Measurements from ENCODE around the gene C4B. TPM values are rescaled to one million over a fixed set of nuclear protein-coding genes. Genes with fewer than 3 reads are reported as not detected.
"Not testable (repeated sequence)": the region's sequence is repeated elsewhere in the genome, so short reads cannot be mapped to it uniquely, and the experiment has no call there.

Gene C4B
- total and polyA plus RNA-seq, 2 experiments from 2014 or later = 0.57 TPM; not detected in 1

GRCh38 chr6:31994421-31994820 is 20.2 kb upstream of the C4B start:
- not testable (repeated sequence) for H2AFZ ChIP-seq; H3K4me3 Mint-ChIP-seq; H3K36me3 Mint-ChIP-seq (ENCODE audit: low read depth); H3K9me3 Mint-ChIP-seq; H3K27me3 Mint-ChIP-seq (ENCODE audit: insufficient read depth, low read depth, poor library complexity); H4K20me1 ChIP-seq (replicated peaks; ENCODE audit: insufficient read depth); DNase-seq (ENCODE audit: low spot score); H3K27ac ChIP-seq (ENCODE audit: low read depth); H3K36me3 ChIP-seq (ENCODE audit: insufficient read depth); H3K9me2 ChIP-seq (ENCODE audit: insufficient read depth); H3K4me2 ChIP-seq; H3K4me1 Mint-ChIP-seq; H3K27ac Mint-ChIP-seq; H3K4me3 ChIP-seq; ATAC-seq; H3K4me1 ChIP-seq (ENCODE audit: insufficient read depth); H3K27me3 ChIP-seq (ENCODE audit: insufficient read depth); H3F3A ChIP-seq (replicated peaks; ENCODE audit: low read depth); H3K79me2 ChIP-seq (replicated peaks; ENCODE audit: insufficient read depth)

GRCh38 chr6:31996385-31996784 is 18.2 kb upstream of the C4B start:
- H3K4me1 ChIP-seq (ENCODE audit: insufficient read depth); H2AFZ ChIP-seq; H3K9me3 Mint-ChIP-seq; H4K20me1 ChIP-seq (replicated peaks; ENCODE audit: insufficient read depth); H3K4me1 Mint-ChIP-seq; H3F3A ChIP-seq (replicated peaks; ENCODE audit: low read depth); H3K27me3 ChIP-seq (ENCODE audit: insufficient read depth); H3K79me2 ChIP-seq (replicated peaks; ENCODE audit: insufficient read depth); H3K9me2 ChIP-seq (ENCODE audit: insufficient read depth); H3K36me3 ChIP-seq (ENCODE audit: insufficient read depth); DNase-seq (ENCODE audit: low spot score); H3K4me3 Mint-ChIP-seq; H3K4me3 ChIP-seq; H3K27ac Mint-ChIP-seq; H3K27ac ChIP-seq (ENCODE audit: low read depth); H3K36me3 Mint-ChIP-seq (ENCODE audit: low read depth); ATAC-seq; H3K4me2 ChIP-seq; H3K27me3 Mint-ChIP-seq (ENCODE audit: insufficient read depth, low read depth, poor library complexity): not testable (repeated sequence)

GRCh38 chr6:32002546-32003268 is 11.9 kb upstream of the C4B start:
- H3F3A ChIP-seq (replicated peaks; ENCODE audit: low read depth); DNase-seq (ENCODE audit: low spot score); H3K36me3 Mint-ChIP-seq (ENCODE audit: low read depth); H3K27ac Mint-ChIP-seq; H3K4me3 Mint-ChIP-seq; H3K27me3 ChIP-seq (ENCODE audit: insufficient read depth); H3K4me2 ChIP-seq; H3K4me1 ChIP-seq (ENCODE audit: insufficient read depth); H3K4me3 ChIP-seq; ATAC-seq; H3K36me3 ChIP-seq (ENCODE audit: insufficient read depth); H3K9me3 Mint-ChIP-seq; H3K9me2 ChIP-seq (ENCODE audit: insufficient read depth); H3K27me3 Mint-ChIP-seq (ENCODE audit: insufficient read depth, low read depth, poor library complexity); H3K79me2 ChIP-seq (replicated peaks; ENCODE audit: insufficient read depth); H2AFZ ChIP-seq; H3K27ac ChIP-seq (ENCODE audit: low read depth); H4K20me1 ChIP-seq (replicated peaks; ENCODE audit: insufficient read depth); H3K4me1 Mint-ChIP-seq: not testable (repeated sequence)

- H3K9me2 ChIP-seq (ENCODE audit: insufficient read depth); H3K36me3 Mint-ChIP-seq (ENCODE audit: low read depth); H3K27ac ChIP-seq (ENCODE audit: low read depth); H3K4me3 ChIP-seq; ATAC-seq; H2AFZ ChIP-seq; H3K4me1 Mint-ChIP-seq; H3K9me3 Mint-ChIP-seq; H3K4me3 Mint-ChIP-seq; H3K27me3 ChIP-seq (ENCODE audit: insufficient read depth); H3K27me3 Mint-ChIP-seq (ENCODE audit: insufficient read depth, low read depth, poor library complexity); H3K79me2 ChIP-seq (replicated peaks; ENCODE audit: insufficient read depth); DNase-seq (ENCODE audit: low spot score); H3F3A ChIP-seq (replicated peaks; ENCODE audit: low read depth); H3K27ac Mint-ChIP-seq; H4K20me1 ChIP-seq (replicated peaks; ENCODE audit: insufficient read depth); H3K4me1 ChIP-seq (ENCODE audit: insufficient read depth); H3K36me3 ChIP-seq (ENCODE audit: insufficient read depth); H3K4me2 ChIP-seq: not testable (repeated sequence)
Observed at GRCh38 chr6:32003301-32003700, 11.3 kb upstream of the C4B start.

GRCh38 chr6:32004393-32004792 is 10.2 kb upstream of the C4B start:
- not testable (repeated sequence) for H3K4me1 ChIP-seq (ENCODE audit: insufficient read depth); H3F3A ChIP-seq (replicated peaks; ENCODE audit: low read depth); H3K27ac Mint-ChIP-seq; H3K27me3 Mint-ChIP-seq (ENCODE audit: insufficient read depth, low read depth, poor library complexity); H3K79me2 ChIP-seq (replicated peaks; ENCODE audit: insufficient read depth); H3K27ac ChIP-seq (ENCODE audit: low read depth); DNase-seq (ENCODE audit: low spot score); H4K20me1 ChIP-seq (replicated peaks; ENCODE audit: insufficient read depth); H3K9me3 Mint-ChIP-seq; H2AFZ ChIP-seq; H3K4me3 Mint-ChIP-seq; H3K27me3 ChIP-seq (ENCODE audit: insufficient read depth); H3K36me3 Mint-ChIP-seq (ENCODE audit: low read depth); H3K4me3 ChIP-seq; H3K36me3 ChIP-seq (ENCODE audit: insufficient read depth); H3K4me2 ChIP-seq; ATAC-seq; H3K4me1 Mint-ChIP-seq; H3K9me2 ChIP-seq (ENCODE audit: insufficient read depth)

- not testable (repeated sequence) for H4K20me1 ChIP-seq (replicated peaks; ENCODE audit: insufficient read depth); ATAC-seq; H2AFZ ChIP-seq; H3K4me2 ChIP-seq; H3K4me3 Mint-ChIP-seq; H3K27ac ChIP-seq (ENCODE audit: low read depth); H3K4me1 ChIP-seq (ENCODE audit: insufficient read depth); H3K9me2 ChIP-seq (ENCODE audit: insufficient read depth); H3K4me1 Mint-ChIP-seq; H3K27ac Mint-ChIP-seq; H3K27me3 ChIP-seq (ENCODE audit: insufficient read depth); H3K79me2 ChIP-seq (replicated peaks; ENCODE audit: insufficient read depth); H3F3A ChIP-seq (replicated peaks; ENCODE audit: low read depth); H3K27me3 Mint-ChIP-seq (ENCODE audit: insufficient read depth, low read depth, poor library complexity); DNase-seq (ENCODE audit: low spot score); H3K36me3 ChIP-seq (ENCODE audit: insufficient read depth); H3K4me3 ChIP-seq; H3K9me3 Mint-ChIP-seq; H3K36me3 Mint-ChIP-seq (ENCODE audit: low read depth)
Observed at GRCh38 chr6:32004864-32005537, 9.6 kb upstream of the C4B start.

Data from GM23338 (cell line).